GM12872 (cell line): Measurements from ENCODE around the gene C10orf53.

Experiments used
- TF ChIP-seq, protein P1 (sequence below): IDR thresholded peaks from 3 replicates; pipeline ENCODE4 v1.5.1; 2011; ENCODE audit warnings: low read depth, mild to moderate bottlenecking, low read length, moderate library complexity; ENCODE audit not compliant: insufficient read depth

C10orf53 gene, protein sequence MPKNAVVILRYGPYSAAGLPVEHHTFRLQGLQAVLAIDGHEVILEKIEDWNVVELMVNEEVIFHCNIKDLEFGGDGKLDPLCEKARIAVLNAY

DNA sequence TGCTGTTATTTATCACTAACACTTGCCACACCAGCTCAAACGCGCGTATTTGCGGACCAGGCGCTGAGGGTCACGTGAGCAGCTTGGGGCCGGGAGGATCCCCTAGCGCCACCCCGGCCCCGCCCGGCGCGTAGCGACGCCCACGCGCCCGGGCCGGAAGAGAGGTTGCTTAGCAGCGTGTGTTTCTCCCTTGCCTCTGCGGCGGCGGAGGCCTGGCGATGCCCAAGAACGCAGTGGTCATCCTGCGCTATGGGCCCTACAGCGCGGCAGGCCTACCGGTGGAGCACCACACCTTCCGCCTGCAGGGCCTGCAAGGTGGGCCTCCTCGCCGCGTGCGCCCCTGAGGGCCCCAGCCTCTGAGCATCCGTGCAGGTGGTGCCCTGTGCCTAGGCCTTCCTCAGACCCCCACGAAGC is at the start of gene C10orf53:
C10orf53 (plus strand) TSS at position 172 of the 414 bp plus-strand sequence; CDS start at position 219, 47 bp downstream.
- TF ChIP-seq, protein P1, sequence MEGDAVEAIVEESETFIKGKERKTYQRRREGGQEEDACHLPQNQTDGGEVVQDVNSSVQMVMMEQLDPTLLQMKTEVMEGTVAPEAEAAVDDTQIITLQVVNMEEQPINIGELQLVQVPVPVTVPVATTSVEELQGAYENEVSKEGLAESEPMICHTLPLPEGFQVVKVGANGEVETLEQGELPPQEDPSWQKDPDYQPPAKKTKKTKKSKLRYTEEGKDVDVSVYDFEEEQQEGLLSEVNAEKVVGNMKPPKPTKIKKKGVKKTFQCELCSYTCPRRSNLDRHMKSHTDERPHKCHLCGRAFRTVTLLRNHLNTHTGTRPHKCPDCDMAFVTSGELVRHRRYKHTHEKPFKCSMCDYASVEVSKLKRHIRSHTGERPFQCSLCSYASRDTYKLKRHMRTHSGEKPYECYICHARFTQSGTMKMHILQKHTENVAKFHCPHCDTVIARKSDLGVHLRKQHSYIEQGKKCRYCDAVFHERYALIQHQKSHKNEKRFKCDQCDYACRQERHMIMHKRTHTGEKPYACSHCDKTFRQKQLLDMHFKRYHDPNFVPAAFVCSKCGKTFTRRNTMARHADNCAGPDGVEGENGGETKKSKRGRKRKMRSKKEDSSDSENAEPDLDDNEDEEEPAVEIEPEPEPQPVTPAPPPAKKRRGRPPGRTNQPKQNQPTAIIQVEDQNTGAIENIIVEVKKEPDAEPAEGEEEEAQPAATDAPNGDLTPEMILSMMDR, result no peak

DNA sequence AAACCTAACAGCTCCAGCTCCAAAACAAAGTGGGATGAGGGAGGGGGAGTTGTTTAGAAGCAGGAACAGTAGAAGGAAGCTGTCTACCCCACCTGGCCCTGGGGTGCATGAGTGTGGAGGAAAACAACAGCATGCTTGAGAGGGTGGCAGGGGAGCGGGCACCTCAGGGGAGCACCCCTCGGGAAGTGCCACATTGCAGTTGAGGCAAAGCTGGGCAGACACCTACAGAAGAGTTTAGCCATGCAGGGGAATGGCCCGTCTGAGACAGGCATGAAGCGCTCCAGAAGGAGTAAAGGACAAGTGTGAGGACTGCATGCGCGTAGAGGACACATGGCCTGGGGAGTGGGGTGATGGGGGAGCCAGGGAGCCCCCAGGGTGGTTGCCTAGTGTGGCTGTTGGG is 47.5 kb upstream of the C10orf53 start:
- TF ChIP-seq, protein P1, result no peak

DNA sequence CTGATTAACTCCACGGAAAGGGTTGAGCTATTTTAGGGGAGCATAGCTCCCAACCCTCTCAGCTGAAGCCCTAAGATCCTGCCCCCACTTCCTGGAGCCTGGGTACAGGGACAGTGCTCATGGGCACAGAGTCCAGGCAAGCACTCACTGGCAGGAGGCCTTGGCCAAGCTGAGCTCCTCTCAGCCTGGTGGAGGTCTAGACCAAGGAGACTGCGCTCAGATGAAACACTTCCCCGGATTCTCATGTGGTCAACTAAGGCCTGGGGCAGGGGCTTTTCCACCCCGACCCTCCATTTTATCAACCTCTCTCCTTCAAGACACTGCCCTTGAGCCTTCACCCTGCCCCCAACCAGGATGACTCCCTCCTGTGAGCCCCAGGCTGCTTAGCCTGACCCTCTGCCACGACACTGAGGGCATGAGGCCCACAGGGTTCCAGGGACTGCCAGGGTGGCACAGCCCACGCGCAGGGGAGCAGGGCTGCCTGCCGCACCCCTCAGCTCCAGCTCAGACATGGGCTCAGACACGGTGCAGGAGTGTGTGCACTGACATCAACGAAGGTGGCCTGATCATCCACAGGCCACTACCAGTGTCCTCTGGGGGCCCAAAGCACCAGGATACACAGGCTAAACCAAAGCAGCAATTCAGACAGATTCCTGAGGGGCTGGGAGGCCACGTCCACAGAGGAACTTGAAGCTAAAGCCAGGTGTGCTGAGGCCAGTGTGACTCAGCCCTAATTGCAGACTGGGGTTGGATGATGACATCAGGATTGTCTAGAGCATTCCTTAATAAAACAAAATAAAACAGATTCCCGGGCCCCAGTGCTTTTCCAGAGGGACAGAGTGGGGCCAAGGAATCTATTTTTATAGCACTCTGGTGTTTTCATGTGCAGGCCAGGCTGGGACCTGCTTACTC is 46.8 kb upstream of the C10orf53 start:
- TF ChIP-seq, protein P1, result no peak

DNA sequence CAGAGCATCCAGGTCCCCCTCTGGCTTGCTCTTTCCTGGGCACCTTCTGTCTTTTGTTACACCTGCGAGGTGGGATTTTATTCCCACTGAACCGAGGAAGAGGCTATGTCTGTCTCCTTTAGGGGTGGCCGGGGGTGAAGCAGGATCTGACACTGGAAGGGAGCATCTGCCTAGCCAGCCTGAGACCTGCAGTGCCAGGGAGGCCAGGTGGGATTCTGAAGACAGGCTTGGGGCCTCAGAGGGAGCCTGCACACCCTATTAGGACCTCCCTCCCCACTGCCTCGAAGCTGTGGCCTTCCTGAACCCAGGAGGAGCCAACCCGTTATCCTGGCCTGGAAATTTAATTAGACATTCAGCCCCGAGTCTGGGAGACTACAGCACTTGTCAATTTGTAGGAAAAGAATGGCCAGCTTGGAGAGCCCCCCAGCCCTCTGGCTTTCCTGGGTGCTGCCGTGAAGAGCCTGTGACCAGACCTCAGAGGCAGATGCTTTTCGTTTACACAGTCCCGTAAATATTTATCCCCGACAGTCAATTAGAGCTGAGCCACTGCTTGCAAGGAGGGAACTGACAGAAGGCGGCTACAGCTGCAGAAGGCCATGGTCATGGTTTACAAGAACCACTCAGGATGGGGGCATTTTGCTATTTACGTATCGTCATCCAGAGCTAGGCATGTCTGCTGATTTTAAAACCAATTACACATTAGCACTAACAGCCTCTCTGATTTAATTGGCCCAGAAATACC is 46.0 kb upstream of the C10orf53 start:
- TF ChIP-seq, protein P1, result no peak

DNA sequence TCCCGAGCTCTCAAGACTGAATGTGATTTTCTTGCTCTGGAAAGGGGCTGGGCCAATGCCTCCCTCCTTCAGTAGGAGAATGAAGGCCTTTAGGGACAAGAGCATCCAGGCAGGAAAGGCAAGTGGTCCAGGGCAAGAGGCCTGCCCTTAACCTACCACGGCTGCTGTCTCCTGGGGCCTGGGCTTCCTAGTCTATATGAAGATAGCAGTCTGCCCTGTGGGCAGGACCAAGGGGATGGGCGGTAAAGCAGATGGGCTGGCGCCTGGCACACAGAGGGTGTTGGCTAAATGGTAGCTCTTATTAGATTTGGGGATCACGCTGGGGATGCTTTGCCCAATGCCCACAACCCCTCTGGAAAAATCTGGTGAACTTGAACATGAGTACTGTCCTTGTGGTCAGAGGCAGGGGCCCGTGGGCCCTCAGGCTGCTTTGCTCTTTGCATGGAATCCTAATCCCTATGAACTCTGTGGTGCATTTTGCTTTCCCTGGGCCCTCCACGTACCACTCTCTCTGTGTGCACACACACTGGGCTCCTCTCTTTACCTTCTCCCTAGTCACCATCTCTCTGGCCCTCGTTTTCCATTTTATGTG is 45.3 kb upstream of the C10orf53 start:
- TF ChIP-seq, protein P1, result no peak

DNA sequence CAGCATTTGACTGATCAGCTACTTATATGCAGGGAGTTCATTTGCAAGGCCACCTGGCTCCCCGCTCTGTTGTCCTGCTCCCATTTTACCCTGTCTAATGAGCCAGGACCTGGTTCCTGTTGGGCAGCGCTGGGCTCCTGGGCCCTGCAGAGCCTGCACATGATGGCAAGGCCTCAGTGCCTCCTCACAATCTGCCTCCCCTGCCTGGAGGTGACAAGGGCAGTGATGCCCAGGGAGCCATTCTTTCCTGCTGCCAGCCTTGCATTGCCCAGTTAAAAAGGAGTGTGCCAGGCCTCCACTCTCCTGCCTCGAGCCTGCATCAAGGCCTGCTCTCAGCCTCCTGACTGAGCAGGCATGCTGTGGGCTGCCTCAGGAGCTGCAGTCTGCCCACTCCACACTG is 37.1 kb upstream of the C10orf53 start:
- TF ChIP-seq, protein P1, result no peak
